Esophagus squamous epithelium (tissue), 5 donors: ENCODE measurements around the gene NPTX1. TPM values are rescaled to one million over a fixed set of nuclear protein-coding genes. Genes with fewer than 3 reads are reported as not detected.

Source experiments
- DNase-seq: peaks from one replicate; lab custom pipeline; 2025; lab: John Stamatoyannopoulos, UW
- H3K27ac ChIP-seq, 4 donors: fragments of 200-600 bp; sonication (generic); one replicate each; pipeline ENCODE4 v1.5.1; 2016 to 2019; ENCODE audit warnings: mild to moderate bottlenecking in 1 of 4
- H3K27me3 ChIP-seq, 4 donors: fragments of 200-600 bp; sonication (generic); 1 replicate in 3 of 4; 2 replicates in 1 of 4; pipeline versions ENCODE4 v1.5.1 to v1.6.0; 2017 to 2021; ENCODE audit warnings: antibody characterized with exemption in 1 of 4
- H3K36me3 ChIP-seq, 3 donors: fragments of 200-600 bp; sonication (generic); one replicate each; pipeline ENCODE4 v1.5.1; 2016 to 2019
- H3K4me1 ChIP-seq, 3 donors: fragments of 200-600 bp; sonication (generic); one replicate each; pipeline ENCODE4 v1.5.1; 2017 to 2019
- H3K4me3 ChIP-seq, 4 donors: fragments of 200-600 bp; sonication (generic); 1 replicate in 3 of 4; 2 replicates in 1 of 4; pipeline ENCODE4 v1.5.1; 2016 to 2019; ENCODE audit warnings: mild to moderate bottlenecking in 2 of 4, moderate library complexity in 1 of 4
- H3K9me3 ChIP-seq, 3 donors: fragments of 200-600 bp; sonication (generic); one replicate each; pipeline ENCODE4 v1.5.1; 2016 to 2019
- POLR2A ChIP-seq, 4 donors: fragments of 450-650 bp; IDR thresholded peaks; one replicate each; pipeline ENCODE4 v1.6.1; 2017; ENCODE audit warnings: antibody characterized with exemption in 4 of 4, mild to moderate bottlenecking in 4 of 4, moderate library complexity in 3 of 4
- WGBS, 2 donors: methylation state at CpG; one replicate each; pipeline ENCODE4 v1.1.5; 2018; 5-methylcytosine and 5-hydroxymethylcytosine counted together
- intact Hi-C: fragments of 100-400 bp; cut with DNase I; formaldehyde crosslinking; loops from one replicate; pipeline ENCODE4 v1.15.0; 2022
- total RNA-seq, 4 donors: library from RNA; depleted of rRNA; stranded (reverse); fragments of >200 nt; gene quantifications; one replicate each; pipeline ENCODE4 v1.1.0, GENCODE V29; 2016
- TF ChIP-seq, protein P1 (sequence below), 6 experiments: fragments of 450-650 bp in 4 of 6; fragments of 200-600 bp in 2 of 6; sonication (generic) in 2 of 6; IDR thresholded peaks; one replicate each; pipeline ENCODE4 v1.5.1; 2016 to 2019; ENCODE audit warnings: antibody characterized with exemption in 6 of 6, mild to moderate bottlenecking in 4 of 6, moderate library complexity in 4 of 6
- donor health status: DM: yes; HTN: yes; CAD: no.

The NPTX1 gene
- total RNA-seq, 4 donors from 2014 or later: under 0.01 to 0.15 TPM; not detected in 2

DNA sequence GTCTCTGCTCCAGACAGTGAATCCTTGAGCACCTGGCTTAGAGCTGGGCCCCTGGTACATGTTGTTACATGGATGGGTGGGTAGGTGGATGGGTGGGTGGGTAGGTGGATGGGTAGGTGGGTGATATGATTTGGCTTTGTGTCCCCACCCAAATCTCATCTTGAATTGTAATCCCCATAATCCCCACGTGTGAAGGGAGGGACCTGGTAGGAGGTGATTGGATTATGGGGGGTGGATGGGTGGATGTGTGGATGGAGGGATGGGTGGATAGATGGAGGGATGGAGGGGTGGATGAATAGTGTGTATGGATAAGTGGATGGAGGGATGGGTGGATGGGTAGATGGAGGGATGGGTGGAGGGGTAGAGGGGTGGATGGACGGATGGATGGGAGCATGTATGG lies 26.6 kb upstream of the NPTX1 start:
- peaks cover 0 to 92% (median 0%) of the 10 kb centered on the region in 4 donors for H3K27me3 ChIP-seq

GRCh38 chr17:80502578-80502877 lies 26.1 kb upstream of the NPTX1 start:
- peaks cover 0 to 90% (median 0%) of the 10 kb centered on the region in 4 donors for H3K27me3 ChIP-seq
- intact Hi-C loops: no loop called here
- no peak overlapping the region for H3K27ac ChIP-seq
- H3K36me3 ChIP-seq: no peaks in the 10 kb centered on the region
- WGBS, 2 donors: 43 to 60% methylated on average over 1 to 5 of the region's 5 CpGs
- DNase-seq: no peak
- no peaks in the 10 kb centered on the region for H3K9me3 ChIP-seq
- TF ChIP-seq, protein P1, sequence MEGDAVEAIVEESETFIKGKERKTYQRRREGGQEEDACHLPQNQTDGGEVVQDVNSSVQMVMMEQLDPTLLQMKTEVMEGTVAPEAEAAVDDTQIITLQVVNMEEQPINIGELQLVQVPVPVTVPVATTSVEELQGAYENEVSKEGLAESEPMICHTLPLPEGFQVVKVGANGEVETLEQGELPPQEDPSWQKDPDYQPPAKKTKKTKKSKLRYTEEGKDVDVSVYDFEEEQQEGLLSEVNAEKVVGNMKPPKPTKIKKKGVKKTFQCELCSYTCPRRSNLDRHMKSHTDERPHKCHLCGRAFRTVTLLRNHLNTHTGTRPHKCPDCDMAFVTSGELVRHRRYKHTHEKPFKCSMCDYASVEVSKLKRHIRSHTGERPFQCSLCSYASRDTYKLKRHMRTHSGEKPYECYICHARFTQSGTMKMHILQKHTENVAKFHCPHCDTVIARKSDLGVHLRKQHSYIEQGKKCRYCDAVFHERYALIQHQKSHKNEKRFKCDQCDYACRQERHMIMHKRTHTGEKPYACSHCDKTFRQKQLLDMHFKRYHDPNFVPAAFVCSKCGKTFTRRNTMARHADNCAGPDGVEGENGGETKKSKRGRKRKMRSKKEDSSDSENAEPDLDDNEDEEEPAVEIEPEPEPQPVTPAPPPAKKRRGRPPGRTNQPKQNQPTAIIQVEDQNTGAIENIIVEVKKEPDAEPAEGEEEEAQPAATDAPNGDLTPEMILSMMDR (IDR thresholded peaks at IDR 0.05): no peak
- no peak for TF ChIP-seq POLR2A (IDR thresholded peaks at IDR 0.05)
- no peak overlapping the region for H3K4me3 ChIP-seq
- peaks cover 0 to 8% (median 0%) of the 10 kb centered on the region in 3 donors for H3K4me1 ChIP-seq

More for the DNA sequence above, 26.6 kb upstream of the NPTX1 start:
- no peak for DNase-seq
- Histone ChIP-seq H3K4me1 (peaks cover 0 to 8% (median 0%) of the 10 kb centered on the region in 3 donors), H3K27ac (no peak overlapping the region), H3K4me3 (no peak overlapping the region), H3K9me3 (no peaks in the 10 kb centered on the region), H3K36me3 (no peaks in the 10 kb centered on the region)
- intact Hi-C loops: no loop called here
- no peak for TF ChIP-seq POLR2A (IDR thresholded peaks at IDR 0.05)
- TF ChIP-seq, protein P1 (IDR thresholded peaks at IDR 0.05): no peak
- WGBS, 2 donors: 62 to 81% methylated on average over 2 of the region's 2 CpGs

DNA sequence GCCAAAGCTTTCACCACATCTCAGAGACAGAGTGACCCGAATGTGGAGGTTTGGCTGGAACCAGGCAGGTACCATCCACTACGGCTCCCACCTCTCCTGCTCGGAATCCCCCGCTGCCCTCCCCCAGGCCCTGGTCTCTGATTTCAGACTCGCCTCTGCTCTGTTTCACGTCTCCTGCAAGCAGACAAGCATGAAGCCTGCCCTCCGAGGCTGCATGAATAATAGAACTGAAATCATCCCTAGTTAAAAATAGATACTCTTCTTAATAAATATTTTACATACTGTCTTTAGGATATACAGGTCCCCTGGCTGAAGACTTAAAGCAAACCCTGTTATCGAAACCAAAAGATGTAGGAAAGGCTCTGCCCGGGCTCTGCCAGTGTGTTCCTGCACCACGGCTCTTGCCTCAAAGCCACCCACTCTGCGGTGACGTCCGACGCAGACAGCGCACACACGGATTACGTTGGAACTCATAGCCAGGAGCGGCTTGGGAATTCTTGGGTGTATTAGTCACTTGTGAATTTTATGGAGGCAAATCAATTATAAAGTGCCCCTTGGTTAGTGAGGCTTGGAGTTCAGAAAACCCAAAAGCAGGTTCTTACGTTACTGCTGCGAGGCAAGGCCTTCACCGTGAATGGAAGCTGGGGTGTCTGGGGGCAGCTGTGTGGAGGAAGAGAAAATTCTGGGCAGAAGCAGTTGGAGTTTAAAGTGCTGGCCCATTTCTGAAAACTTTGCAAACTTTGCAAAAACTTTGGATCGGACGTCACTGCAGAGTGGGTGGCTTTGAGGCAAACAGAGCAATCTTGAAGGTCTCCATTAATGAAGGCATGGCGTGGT lies 25.6 kb upstream of the NPTX1 start:
- Histone ChIP-seq H3K4me1 (peaks cover 0 to 8% (median 0%) of the 10 kb centered on the region in 3 donors), H3K4me3 (no peak overlapping the region), H3K27me3 (peaks cover 0 to 85% (median 0%) of the 10 kb centered on the region in 4 donors), H3K27ac (no peak overlapping the region), H3K36me3 (no peaks in the 10 kb centered on the region), H3K9me3 (no peaks in the 10 kb centered on the region)
- WGBS, 2 donors: 69 to 75% methylated on average over 21 to 24 of the region's 24 CpGs
- intact Hi-C loops: no loop called here
- no peak for TF ChIP-seq POLR2A (IDR thresholded peaks at IDR 0.05)
- TF ChIP-seq, protein P1 (IDR thresholded peaks at IDR 0.05): no peak
- DNase-seq: no peak

GRCh38 chr17:80499961-80500665 lies 23.7 kb upstream of the NPTX1 start:
- WGBS, 2 donors: 44 to 89% methylated on average over 6 to 10 of the region's 22 CpGs
- intact Hi-C loops: no loop called here
- no peak overlapping the region for H3K4me3 ChIP-seq
- no peak for DNase-seq
- peaks cover 0 to 8% (median 0%) of the 10 kb centered on the region in 3 donors for H3K4me1 ChIP-seq
- H3K27ac ChIP-seq: no peak overlapping the region
- no peaks in the 10 kb centered on the region for H3K36me3 ChIP-seq
- TF ChIP-seq, protein P1 (IDR thresholded peaks at IDR 0.05): no peak
- TF ChIP-seq POLR2A (IDR thresholded peaks at IDR 0.05): no peak
- H3K9me3 ChIP-seq: no peaks in the 10 kb centered on the region
- peaks cover 0 to 84% (median 0%) of the 10 kb centered on the region in 4 donors for H3K27me3 ChIP-seq

GRCh38 chr17:80499560-80499959 lies 23.2 kb upstream of the NPTX1 start:
- Histone ChIP-seq H3K4me1 (peaks cover 0 to 8% (median 0%) of the 10 kb centered on the region in 3 donors), H3K36me3 (no peaks in the 10 kb centered on the region), H3K27me3 (peaks cover 0 to 86% (median 0%) of the 10 kb centered on the region in 4 donors), H3K9me3 (no peaks in the 10 kb centered on the region), H3K4me3 (no peak overlapping the region), H3K27ac (no peak overlapping the region)
- 63 to 67% methylated on average over 6 of the region's 9 CpGs for WGBS, 2 donors
- intact Hi-C loops: no loop called here
- TF ChIP-seq POLR2A (IDR thresholded peaks at IDR 0.05): no peak
- TF ChIP-seq, protein P1 (IDR thresholded peaks at IDR 0.05): no peak
- DNase-seq: no peak
